ENCODE data around the gene STBD1.
"Not testable (repeated sequence)": the region's sequence is repeated elsewhere in the genome, so short reads cannot be mapped to it uniquely, and the experiment has no call there.

The STBD1 gene

DNA sequence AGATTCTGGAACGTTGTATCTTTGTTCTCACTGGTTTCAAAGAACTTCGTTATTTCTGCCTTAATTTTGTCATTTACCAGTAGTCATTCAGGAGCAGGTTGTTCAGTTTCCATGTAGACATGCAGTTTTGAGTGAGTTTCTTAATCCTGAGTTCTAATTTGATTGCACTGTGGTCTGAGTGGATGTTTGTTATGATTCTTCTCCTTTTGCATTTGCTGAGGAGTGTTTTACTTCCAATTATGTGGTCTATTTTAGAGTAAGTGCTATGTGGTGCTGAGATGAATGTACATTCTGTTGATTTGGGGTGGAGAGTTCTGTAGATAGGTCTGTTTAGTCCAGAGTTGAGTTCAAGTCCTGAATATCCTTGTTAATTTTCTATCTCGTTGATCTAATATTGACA is 18.7 kb upstream of the STBD1 start:
- not testable (repeated sequence) for DNase-seq

DNA sequence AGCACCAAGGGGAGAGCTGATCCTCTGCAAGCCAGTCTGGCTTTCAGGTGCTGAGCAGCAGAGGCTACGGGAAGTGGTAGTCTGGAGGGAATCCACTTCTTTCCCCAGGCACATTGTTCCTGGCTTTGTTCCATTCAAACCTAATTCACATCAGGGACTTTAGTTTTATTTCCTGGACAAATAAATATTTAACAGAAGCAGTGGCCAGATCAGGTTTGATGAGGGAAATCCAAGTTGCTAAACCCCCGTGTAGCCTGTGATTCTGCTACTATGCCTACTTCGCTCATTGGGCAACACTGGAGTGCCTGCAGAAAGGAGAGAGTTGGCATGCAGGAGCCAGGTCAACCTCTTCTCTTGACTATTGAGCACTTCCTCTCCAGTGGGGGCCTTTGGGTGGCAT is 13.8 kb upstream of the STBD1 start:
- DNase-seq = no peak

- DNase-seq = no peak
Measured at GRCh38 chr4:76293772-76294171, 12.8 kb upstream of the STBD1 start.

DNA sequence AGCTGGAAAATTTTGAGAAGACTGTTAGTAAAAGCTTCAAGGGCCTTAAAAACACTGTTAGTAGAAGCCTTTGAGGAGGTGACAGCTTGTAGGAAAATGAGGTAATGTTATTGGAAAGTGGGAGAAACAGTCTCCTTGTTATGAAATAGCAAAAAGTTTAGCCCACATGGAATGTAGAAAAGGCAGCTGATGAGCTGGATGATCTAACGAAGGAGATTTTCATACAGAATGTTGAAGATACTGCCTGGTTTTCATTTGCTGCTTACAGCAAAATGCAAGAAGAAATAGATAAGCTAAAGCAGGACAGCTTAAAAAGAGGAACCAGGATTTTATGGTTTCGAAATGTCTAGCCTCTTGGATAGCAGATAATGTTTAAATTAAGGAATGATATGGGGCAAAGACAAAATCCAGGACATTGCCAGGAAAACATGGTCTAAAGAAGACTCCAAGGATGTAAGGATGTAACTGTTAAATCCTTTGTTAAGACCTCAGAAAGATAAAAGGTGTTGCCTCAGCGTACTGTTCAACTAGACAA is 10.2 kb upstream of the STBD1 start:
- no peak for DNase-seq

DNA sequence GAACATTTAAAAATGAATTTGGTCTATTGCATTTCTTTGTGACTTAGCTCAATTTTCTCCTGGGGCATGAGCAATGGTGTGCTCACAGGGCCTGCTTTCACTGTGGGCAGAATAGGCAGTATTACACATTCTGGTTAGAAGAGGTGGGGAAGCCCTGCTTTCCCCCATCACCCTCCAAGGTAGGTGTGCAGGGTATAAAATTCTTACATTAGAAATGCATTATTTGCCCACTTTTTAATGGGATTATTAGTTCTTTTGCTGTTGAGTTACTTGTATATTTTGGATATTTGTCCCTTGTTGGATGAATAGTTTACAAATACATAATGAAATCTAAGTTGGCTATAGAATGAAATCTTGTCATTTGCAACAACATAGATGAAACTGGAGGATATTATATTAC is 8.3 kb upstream of the STBD1 start:
- no peak for DNase-seq

GRCh38 chr4:76300012-76300411 is 6.5 kb upstream of the STBD1 start:
- DNase-seq = no peak

DNA sequence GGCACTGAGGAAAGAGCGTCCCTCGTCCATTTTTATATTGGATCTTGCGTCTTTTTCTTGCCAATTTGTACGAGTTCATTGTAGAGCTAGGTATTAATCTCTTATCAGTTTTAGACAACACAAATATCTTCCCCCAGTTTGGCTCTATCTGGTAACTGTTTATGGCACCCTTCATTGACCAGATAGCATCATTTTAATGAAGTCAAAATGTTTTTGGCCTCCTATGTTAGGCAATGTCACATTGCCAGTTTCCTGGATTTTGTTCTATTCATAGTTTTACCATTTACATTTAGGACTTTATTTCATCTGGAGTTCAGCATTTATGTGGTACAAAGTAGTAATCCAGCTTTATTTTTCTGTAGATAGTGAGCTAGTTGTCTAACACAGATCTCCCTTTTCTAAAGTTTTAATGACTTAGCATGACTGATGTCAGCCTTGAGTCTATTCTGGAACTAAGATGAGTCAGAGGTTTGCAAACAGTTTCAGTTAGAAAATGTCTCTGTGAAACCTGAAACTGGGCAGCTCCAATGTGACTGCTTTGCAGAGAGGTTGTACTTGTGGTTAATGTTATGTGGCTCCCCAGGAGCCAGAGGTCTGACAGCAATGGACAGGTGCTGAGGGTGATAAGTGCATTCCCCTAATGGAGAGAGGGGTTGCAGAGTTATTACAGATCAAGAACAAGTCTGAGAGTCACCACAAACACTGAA is 5.3 kb upstream of the STBD1 start:
- DNase-seq = peak; percentile 19

- no peak for DNase-seq
Measured at GRCh38 chr4:76301775-76302162, 4.8 kb upstream of the STBD1 start.

DNA sequence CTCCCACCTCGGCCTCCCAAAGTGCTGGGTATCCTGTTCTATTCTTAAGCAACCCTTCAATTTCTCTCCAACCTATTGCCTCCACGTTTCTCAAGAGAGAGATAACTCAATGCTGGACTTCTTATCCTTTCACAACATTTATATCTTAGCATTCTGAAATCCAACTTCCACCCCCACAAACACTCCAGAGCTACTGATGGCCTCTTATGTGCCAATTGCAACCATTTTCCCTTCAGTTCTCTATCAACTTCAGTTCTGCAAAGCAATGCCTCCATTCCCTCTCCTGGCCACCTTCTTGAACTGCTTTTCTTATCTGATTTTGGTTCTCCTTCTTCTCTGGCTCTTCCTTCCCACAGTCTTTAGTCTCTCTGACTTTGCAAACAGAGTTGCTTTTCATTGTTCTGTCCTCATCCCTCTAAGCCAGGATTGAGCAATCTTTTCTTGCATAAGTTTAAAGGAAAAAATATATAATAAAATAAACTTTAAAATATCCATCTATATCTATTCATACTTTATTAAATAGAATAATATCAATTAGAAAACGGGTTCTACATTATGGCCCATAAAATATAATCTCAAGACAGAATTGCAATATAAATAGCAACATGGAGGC is 3.6 kb upstream of the STBD1 start:
- no peak for DNase-seq

DNA sequence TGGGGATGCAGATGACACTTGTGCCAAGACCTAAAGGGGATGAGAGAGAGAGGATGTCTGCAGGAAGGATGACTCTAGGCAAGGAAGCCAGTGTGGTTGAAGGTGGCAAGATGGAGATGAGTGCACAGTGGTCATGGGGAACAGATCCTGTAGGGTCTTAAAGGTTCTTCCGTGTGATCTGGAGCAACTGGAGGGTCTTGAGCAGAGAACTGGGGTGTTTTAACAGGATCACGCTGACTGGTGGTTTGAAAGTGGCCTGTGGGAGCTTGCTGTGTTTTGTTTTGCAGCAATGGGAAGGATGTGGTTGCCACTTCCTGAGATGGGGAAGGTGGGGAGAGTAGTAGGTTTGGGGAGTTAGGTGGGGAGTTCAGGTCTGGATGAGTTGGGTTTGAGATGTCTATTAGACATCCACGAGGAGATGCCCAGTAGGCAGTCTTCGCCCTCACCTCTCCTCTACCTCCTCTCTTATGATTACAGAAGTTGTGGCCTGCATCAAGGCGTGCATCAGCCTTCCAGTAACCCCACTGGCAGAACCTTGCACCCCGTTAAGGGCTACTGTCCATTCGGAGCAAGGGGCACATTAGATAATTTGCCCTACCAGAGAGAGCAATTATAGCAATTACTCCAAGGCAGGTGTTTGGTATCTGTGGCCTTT is 1.4 kb upstream of the STBD1 start:
- DNase-seq = no peak

- peak; percentile 3 for DNase-seq
Measured at GRCh38 chr4:76306882-76307659, 538 bp downstream of the STBD1 start.

DNA sequence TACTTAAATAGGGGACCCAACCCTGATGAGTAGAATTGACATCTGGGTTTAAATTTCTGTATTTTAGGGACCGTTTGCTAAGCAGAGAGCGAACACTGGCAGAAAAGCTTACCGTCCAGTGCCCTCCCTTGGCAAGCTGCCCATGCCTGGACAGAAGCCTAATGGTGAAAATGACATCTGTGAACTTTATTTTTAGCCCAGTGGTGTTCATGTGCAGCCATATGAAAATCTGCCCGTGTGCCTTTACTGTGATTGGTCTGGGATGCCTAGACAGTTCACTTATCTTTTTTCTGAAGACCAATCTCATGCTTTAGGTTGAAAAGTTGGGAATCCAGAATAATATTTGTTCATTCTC is 1.1 kb downstream of the STBD1 start:
- no peak for DNase-seq

DNA sequence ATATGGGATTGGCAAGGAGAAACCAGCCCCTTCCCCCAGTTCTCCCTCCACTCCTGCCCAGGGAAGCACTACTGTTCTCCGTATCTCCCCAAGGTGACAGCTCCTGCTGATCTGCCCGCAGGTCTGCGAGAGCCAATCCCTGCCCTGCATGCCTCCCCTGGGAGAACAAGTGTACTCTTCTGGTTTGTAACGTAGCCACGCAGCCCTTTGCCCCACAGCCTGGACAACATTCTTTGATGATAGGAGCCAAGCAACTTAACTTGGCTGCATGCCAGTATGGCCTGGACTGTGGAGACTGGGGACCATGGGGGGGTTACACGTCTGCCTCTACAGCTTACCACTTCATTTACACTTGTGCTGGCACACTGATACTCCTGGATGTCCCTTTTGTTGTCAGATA is 2.0 kb downstream of the STBD1 start:
- no peak for DNase-seq

- DNase-seq = no peak
Measured at GRCh38 chr4:76309939-76310550, 3.5 kb downstream of the STBD1 start.

DNA sequence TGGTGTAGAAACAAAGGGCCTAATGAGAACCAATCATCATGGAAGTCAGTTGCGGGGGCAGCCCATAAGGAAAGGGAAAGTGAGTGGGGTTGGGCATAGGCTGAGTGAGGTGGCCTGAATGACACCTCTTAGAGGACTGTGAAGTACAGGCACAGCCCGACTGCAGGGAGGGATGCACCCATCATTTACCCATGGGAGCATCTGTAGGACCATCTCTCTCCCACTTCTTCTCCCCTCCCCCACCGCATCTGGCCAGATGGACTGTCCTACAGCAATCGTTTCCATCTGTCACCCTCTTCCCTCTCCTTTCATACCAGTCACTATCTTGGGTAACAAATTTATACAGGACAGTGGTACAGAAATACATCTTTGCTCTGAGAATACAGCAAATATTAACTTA is 4.2 kb downstream of the STBD1 start:
- no peak for DNase-seq

DNA sequence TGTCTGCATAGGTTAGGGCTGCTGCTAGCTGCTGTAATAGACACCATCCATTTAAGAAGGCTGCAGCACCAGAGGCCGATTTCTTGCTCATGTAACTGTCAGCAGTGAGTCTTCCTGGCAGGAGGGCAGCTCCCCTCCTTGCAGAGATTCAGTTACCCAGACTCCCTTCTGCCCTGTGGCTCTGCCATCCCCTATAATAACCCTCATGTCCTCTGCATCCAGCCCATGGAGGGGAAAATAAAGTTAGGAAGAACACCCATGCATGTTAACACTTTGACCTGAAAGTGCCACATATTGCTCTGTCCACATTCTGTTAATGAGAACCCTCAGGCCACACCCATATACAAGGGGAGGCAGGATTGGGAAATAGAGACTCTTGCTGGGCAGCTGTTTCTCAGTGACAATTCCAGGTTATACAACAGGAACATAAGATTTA is 5.4 kb downstream of the STBD1 start:
- DNase-seq = no peak

- no peak for DNase-seq
Measured at GRCh38 chr4:76312457-76312856, 5.9 kb downstream of the STBD1 start.

GRCh38 chr4:76313547-76313946 is 7.0 kb downstream of the STBD1 start:
- DNase-seq = no peak

- no peak for DNase-seq
Measured at GRCh38 chr4:76315267-76315918, 8.9 kb downstream of the STBD1 start.

GRCh38 chr4:76316131-76316530 is 9.6 kb downstream of the STBD1 start:
- no peak for DNase-seq

DNA sequence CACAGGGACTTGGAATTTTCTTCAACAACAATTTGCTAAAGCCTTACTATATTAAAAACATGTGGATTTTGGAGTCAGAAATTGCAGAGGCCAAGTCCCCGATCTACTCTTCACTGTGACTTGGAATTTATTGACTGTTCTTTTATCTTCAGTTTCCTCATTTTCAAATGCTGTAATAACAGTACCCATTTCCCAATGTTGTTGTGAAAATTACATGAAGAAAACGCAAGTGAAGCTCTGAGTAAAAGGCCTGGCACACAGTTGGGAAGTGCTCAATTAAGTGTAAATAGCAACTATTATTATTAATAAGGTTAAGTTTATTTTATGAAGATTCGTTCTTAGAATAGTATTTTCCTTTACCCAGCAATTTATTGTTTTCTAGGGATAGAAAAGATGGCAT is 15.7 kb downstream of the STBD1 start:
- no peak for DNase-seq

- no peak for DNase-seq
Measured at GRCh38 chr4:76325072-76325471, 18.5 kb downstream of the STBD1 start.

All from NCI-H774 (cell line).